Mucosa of stomach (tissue), 1 donor: ENCODE data around the gene AUTS2.

Experiments used
- H3K27me3 ChIP-seq: one replicate; pipeline ENCODE4 v1.7.0; 2013; ENCODE audit warnings: mild to moderate bottlenecking, low read length; ENCODE audit not compliant: control insufficient read depth, insufficient read depth
- H3K36me3 ChIP-seq: one replicate; pipeline ENCODE4 v1.7.0; 2013; ENCODE audit warnings: low read length; ENCODE audit not compliant: control insufficient read depth, insufficient read depth
- H3K4me1 ChIP-seq: one replicate; pipeline ENCODE4 v1.7.0; 2013; ENCODE audit warnings: mild to moderate bottlenecking, low read length; ENCODE audit not compliant: control insufficient read depth, insufficient read depth
- H3K4me3 ChIP-seq: one replicate; pipeline ENCODE4 v1.7.0; 2013; ENCODE audit warnings: low read length
- H3K9ac ChIP-seq: one replicate; pipeline ENCODE4 v1.7.0; 2013; ENCODE audit warnings: mild to moderate bottlenecking, low read length, moderate library complexity
- H3K9me3 ChIP-seq: one replicate; pipeline ENCODE4 v1.7.0; 2013; ENCODE audit warnings: mild to moderate bottlenecking, low read length, moderate library complexity; ENCODE audit not compliant: control insufficient read depth
- donor health status: Pancreatic carcinoma.

AUTS2 gene

GRCh38 chr7:70741666-70742065 is 1143.4 kb downstream of the AUTS2 start:
- Histone ChIP-seq H3K27me3 (no peaks in the 10 kb centered on the region), H3K36me3 (no peaks in the 10 kb centered on the region), H3K4me1 (peaks cover 8% of the 10 kb centered on the region), H3K9ac (no peak overlapping the region), H3K4me3 (no peak overlapping the region), H3K9me3 (no peaks in the 10 kb centered on the region)

- Histone ChIP-seq H3K27me3 (no peaks in the 10 kb centered on the region), H3K9me3 (no peaks in the 10 kb centered on the region), H3K9ac (no peak overlapping the region), H3K4me3 (no peak overlapping the region), H3K36me3 (no peaks in the 10 kb centered on the region), H3K4me1 (no peaks in the 10 kb centered on the region)
Observed at GRCh38 chr7:70743531-70744325, 1145.5 kb downstream of the AUTS2 start.

- Histone ChIP-seq H3K27me3 (no peaks in the 10 kb centered on the region), H3K36me3 (no peaks in the 10 kb centered on the region), H3K9ac (no peak overlapping the region), H3K4me1 (no peaks in the 10 kb centered on the region), H3K9me3 (no peaks in the 10 kb centered on the region), H3K4me3 (no peak overlapping the region)
Observed at GRCh38 chr7:70744492-70744891, 1146.2 kb downstream of the AUTS2 start.

- no peak overlapping the region for H3K4me3 ChIP-seq
- H3K9me3 ChIP-seq, result no peaks in the 10 kb centered on the region
- no peaks in the 10 kb centered on the region for H3K4me1 ChIP-seq
- no peaks in the 10 kb centered on the region for H3K27me3 ChIP-seq
- no peak overlapping the region for H3K9ac ChIP-seq
- H3K36me3 ChIP-seq, result no peaks in the 10 kb centered on the region
Observed at GRCh38 chr7:70749831-70750230, 1151.6 kb downstream of the AUTS2 start.

GRCh38 chr7:70751895-70752294 is 1153.6 kb downstream of the AUTS2 start:
- Histone ChIP-seq H3K4me1 (no peaks in the 10 kb centered on the region), H3K27me3 (no peaks in the 10 kb centered on the region), H3K9me3 (no peaks in the 10 kb centered on the region), H3K9ac (no peak overlapping the region), H3K36me3 (no peaks in the 10 kb centered on the region), H3K4me3 (no peak overlapping the region)

- Histone ChIP-seq H3K9me3 (no peaks in the 10 kb centered on the region), H3K4me3 (no peak overlapping the region), H3K36me3 (no peaks in the 10 kb centered on the region), H3K27me3 (no peaks in the 10 kb centered on the region), H3K9ac (no peak overlapping the region), H3K4me1 (no peaks in the 10 kb centered on the region)
Observed at GRCh38 chr7:70752794-70753241, 1154.5 kb downstream of the AUTS2 start.

- H3K9me3 ChIP-seq, result no peaks in the 10 kb centered on the region
- H3K4me3 ChIP-seq, result no peak overlapping the region
- H3K27me3 ChIP-seq, result no peaks in the 10 kb centered on the region
- no peak overlapping the region for H3K9ac ChIP-seq
- no peaks in the 10 kb centered on the region for H3K36me3 ChIP-seq
- H3K4me1 ChIP-seq, result no peaks in the 10 kb centered on the region
Observed at GRCh38 chr7:70756789-70757188, 1158.5 kb downstream of the AUTS2 start.

GRCh38 chr7:70758646-70759045 is 1160.4 kb downstream of the AUTS2 start:
- Histone ChIP-seq H3K36me3 (no peaks in the 10 kb centered on the region), H3K27me3 (no peaks in the 10 kb centered on the region), H3K9ac (no peak overlapping the region), H3K9me3 (no peaks in the 10 kb centered on the region), H3K4me3 (no peak overlapping the region), H3K4me1 (no peaks in the 10 kb centered on the region)

GRCh38 chr7:70759674-70760073 is 1161.4 kb downstream of the AUTS2 start:
- Histone ChIP-seq H3K36me3 (no peaks in the 10 kb centered on the region), H3K9me3 (no peaks in the 10 kb centered on the region)

GRCh38 chr7:70761711-70762328 is 1163.5 kb downstream of the AUTS2 start:
- Histone ChIP-seq H3K27me3 (no peaks in the 10 kb centered on the region), H3K9me3 (no peaks in the 10 kb centered on the region), H3K9ac (no peak overlapping the region), H3K36me3 (no peaks in the 10 kb centered on the region), H3K4me3 (no peak overlapping the region), H3K4me1 (no peaks in the 10 kb centered on the region)

More at GRCh38 chr7:70759674-70760073, 1161.4 kb downstream of the AUTS2 start:
- no peak overlapping the region for H3K9ac ChIP-seq
- H3K4me1 ChIP-seq, result no peaks in the 10 kb centered on the region
- no peak overlapping the region for H3K4me3 ChIP-seq
- no peaks in the 10 kb centered on the region for H3K27me3 ChIP-seq

GRCh38 chr7:70762696-70763095 is 1164.4 kb downstream of the AUTS2 start:
- no peaks in the 10 kb centered on the region for H3K9me3 ChIP-seq

GRCh38 chr7:70763961-70764691 is 1165.9 kb downstream of the AUTS2 start:
- no peak overlapping the region for H3K9ac ChIP-seq

More at GRCh38 chr7:70762696-70763095, 1164.4 kb downstream of the AUTS2 start:
- H3K4me1 ChIP-seq, result no peaks in the 10 kb centered on the region
- no peak overlapping the region for H3K4me3 ChIP-seq
- no peaks in the 10 kb centered on the region for H3K27me3 ChIP-seq
- H3K9ac ChIP-seq, result no peak overlapping the region
- H3K36me3 ChIP-seq, result no peaks in the 10 kb centered on the region

More at GRCh38 chr7:70763961-70764691, 1165.9 kb downstream of the AUTS2 start:
- no peaks in the 10 kb centered on the region for H3K9me3 ChIP-seq
- H3K27me3 ChIP-seq, result no peaks in the 10 kb centered on the region
- no peaks in the 10 kb centered on the region for H3K36me3 ChIP-seq
- H3K4me3 ChIP-seq, result no peak overlapping the region
- no peaks in the 10 kb centered on the region for H3K4me1 ChIP-seq
